Astrocyte of the spinal cord (primary cell): ENCODE results near the gene BPIFB1.

ENCODE experiments used
- DNase-seq: peaks from one replicate; pipeline ENCODE4 v3.0.0; 2011; ENCODE audit warnings: low read depth, low spot score
- H3K4me3 ChIP-seq: 2 replicates; pipeline ENCODE4 v1.5.1; 2011; ENCODE audit warnings: low read depth, mild to moderate bottlenecking, low read length, moderate library complexity
- in situ Hi-C: cut with HindIII; loops from 2 replicates; pipeline ENCODE4 v1.10.0; 2017; ENCODE audit warnings: low sequenced_read_pairs
- TF ChIP-seq, protein P1 (sequence below): IDR thresholded peaks from 2 replicates; pipeline ENCODE4 v1.5.1; 2012; ENCODE audit warnings: low read depth, mild to moderate bottlenecking, low read length, inconsistent platforms

Gene BPIFB1

DNA sequence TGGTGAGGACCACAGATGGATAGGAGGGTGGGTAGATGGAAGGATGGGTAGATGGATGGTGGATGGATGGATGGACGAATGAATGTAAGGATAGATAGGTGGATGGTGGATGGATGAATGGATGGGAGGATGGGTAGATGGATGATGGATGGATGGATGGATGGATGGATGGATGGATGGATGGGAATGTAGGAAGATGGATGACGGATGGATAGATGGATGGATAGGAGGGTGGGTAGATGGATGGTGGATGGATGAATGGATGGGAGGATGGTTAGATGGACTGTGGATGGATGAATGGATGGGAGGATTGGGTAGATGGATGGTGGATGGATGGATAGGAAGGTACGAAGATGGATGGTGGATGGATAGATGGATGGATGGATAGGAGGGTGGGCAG is 51.1 kb downstream of the BPIFB1 start:
- TF ChIP-seq, protein P1, sequence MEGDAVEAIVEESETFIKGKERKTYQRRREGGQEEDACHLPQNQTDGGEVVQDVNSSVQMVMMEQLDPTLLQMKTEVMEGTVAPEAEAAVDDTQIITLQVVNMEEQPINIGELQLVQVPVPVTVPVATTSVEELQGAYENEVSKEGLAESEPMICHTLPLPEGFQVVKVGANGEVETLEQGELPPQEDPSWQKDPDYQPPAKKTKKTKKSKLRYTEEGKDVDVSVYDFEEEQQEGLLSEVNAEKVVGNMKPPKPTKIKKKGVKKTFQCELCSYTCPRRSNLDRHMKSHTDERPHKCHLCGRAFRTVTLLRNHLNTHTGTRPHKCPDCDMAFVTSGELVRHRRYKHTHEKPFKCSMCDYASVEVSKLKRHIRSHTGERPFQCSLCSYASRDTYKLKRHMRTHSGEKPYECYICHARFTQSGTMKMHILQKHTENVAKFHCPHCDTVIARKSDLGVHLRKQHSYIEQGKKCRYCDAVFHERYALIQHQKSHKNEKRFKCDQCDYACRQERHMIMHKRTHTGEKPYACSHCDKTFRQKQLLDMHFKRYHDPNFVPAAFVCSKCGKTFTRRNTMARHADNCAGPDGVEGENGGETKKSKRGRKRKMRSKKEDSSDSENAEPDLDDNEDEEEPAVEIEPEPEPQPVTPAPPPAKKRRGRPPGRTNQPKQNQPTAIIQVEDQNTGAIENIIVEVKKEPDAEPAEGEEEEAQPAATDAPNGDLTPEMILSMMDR, result no peak
- H3K4me3 ChIP-seq, result no peak overlapping the region
- in situ Hi-C loops, result no loop called here
- no peak for DNase-seq

DNA sequence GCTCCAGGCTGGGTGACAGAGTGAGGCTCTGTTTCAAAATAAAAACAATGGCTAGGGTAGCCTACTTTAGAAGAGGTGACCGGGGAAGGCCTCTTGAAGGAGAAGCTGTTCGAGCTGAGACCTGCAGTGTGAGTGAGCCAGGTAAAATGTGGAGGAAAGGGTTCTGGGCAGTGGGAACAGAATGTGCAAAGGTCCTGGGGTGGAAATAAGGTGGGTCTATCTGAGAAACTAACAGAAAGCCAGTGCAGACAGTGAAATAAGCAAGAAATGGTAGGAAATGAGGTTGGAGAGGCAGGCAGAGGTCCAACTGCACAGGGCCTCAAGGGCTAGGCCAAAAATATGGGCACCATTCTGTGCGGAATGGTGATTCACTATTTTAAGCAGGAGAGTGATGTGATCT is 53.4 kb downstream of the BPIFB1 start:
- no peak overlapping the region for H3K4me3 ChIP-seq
- in situ Hi-C loops, result no loop called here
- TF ChIP-seq, protein P1, result no peak
- DNase-seq, result no peak

DNA sequence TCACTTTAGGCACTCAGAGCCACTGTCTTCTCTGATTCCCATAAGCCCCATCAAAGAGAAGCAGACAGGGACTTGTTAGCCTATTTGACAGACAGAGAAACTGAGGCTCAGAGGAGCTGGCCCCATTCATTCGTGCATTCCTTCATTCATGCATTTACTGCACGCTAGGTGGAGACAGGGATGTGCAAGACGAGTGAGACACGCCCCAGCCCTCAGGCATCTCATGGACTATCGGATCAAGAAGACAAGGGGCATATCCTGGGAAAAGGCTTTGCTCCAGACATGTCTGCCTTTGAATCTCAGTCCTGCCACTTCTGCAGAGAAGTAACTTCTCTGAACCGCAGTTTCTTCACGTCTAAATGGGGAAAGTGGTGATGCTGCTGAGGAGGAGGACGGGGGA is 54.1 kb downstream of the BPIFB1 start:
- in situ Hi-C loops, result no loop called here
- DNase-seq, result no peak
- no peak overlapping the region for H3K4me3 ChIP-seq
- TF ChIP-seq, protein P1, result no peak

DNA sequence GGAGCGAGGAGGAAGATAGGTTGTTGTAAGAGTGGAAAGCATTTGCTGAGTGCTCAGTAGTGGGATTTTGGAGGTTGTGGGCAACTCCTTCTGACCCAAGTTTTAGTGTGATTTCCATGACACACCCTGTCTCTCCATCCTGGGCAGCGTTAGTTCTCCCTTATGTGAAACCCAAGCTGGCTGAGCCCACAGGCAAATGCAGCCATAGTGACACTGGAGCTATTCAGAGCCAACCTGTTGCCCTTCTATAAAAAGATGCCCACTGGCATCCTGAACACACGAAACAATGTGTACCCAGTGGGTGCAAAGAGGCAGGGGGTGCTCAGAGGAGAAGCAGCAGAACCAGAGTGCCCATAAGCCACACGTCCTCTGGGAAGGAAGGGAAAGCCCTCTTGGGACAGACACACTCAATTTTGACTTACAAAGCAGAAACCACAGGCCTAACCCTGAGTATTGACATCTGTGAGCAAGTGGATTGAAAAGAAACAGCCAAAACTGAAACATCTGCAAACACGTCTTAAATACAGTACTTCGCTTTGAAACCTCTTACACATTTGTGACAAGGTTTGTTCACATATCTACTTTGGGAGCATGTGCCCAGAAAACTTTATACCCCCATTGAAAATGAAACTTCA is 54.6 kb downstream of the BPIFB1 start:
- no peak overlapping the region for H3K4me3 ChIP-seq
- in situ Hi-C loops, result no loop called here
- DNase-seq, result no peak
- TF ChIP-seq, protein P1, result no peak

DNA sequence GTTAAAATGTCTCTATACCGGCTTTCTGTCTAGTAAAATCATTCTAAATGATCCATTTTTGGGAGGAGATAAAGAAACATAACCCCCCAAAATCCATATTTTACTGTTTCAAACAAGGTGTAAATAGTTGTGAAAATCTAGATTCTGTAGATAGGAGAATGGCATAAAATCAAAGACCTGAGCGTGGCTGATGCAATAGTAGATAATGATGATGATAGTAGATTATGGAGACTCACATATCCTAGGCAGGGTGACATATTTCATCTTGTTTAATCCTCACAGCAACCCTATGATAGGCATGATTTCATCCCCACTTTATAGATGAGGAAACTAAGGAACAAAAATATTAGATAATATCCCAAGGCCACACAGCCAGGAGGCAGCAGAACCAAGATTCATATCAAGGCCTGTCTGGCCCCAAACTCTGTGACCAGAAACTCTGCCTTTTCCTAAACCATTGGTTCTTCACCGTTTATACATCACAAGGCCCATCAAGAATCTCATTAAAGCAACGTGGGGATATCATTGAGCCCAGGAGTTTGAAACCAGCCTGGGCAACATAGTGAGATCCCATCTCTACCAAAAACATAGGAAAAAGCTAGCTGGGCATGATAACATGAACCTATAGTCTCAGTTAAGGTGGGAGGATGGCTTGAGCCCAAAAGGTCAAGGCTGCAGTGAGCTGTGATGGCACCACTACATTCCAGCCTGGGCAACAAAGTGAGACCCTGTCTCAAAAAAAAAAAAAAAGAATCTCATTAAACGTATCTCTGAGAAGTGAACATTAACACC is 55.6 kb downstream of the BPIFB1 start:
- H3K4me3 ChIP-seq, result no peak overlapping the region
- TF ChIP-seq, protein P1, result no peak
- in situ Hi-C loops, result no loop called here
- DNase-seq, result no peak

DNA sequence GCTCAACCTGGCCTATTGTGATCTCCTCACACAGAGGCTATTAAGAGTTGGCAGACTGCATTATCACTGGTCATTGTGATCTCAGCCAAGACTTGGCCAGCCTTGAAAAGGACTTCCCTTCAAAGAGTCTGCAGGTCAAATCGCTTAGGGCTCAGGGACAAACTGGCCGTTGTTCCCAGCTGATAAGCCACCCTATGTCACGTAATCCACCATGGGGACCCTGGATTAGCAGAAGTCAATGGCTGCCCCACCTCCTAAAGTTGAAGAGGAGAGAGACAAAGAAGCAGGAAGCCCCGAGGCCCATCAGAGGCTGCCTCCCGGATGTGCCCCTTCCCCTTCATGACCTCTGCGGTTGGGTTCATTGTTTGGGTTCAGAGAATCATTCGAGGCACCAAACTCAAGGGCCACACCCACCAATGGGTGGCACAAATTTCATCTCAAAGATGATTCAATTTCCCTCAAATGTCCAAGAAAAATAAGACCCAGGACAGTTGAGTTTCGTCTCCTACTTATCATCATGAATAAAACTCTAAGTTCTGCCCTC is 56.6 kb downstream of the BPIFB1 start:
- in situ Hi-C loops, result no loop called here
- no peak overlapping the region for H3K4me3 ChIP-seq
- TF ChIP-seq, protein P1, result no peak
- no peak for DNase-seq
